Heart left ventricle (tissue), 13 donors: ENCODE measurements around the gene OXCT1.

Experiments used
- CTCF ChIP-seq, 12 donors: fragments of 200-600 bp; sonication (generic) in 4 of 12; IDR thresholded peaks; one replicate each; pipeline versions ENCODE4 v1.5.0 to v1.8.0; 2018 to 2022; ENCODE audit warnings: antibody characterized with exemption in 12 of 12, mild to moderate bottlenecking in 5 of 12
- POLR2A ChIP-seq, 2 donors: fragments of 450-650 bp; IDR thresholded peaks; one replicate each; pipeline ENCODE4 v1.6.1; 2017; ENCODE audit warnings: antibody characterized with exemption in 2 of 2, mild to moderate bottlenecking in 2 of 2, moderate library complexity in 2 of 2
- donor health status: ischemic (EF 13 %, LVEDD 7.1; RV severe dilation, severe dysfunction).
- donor health status: DM: no; HTN: yes; CAD: no.
- donor health status: DM: no; HTN: no; CAD: no.
- donor health status: ischemic (EF 25% LVEDD 6.9; RV normal size, moderate dysfunction).
- donor health status: ischemic (EF 25% LVEDD 5.7; RV mildly dilated, moderate dysfunction).
- donor health status: ischemic (EF 35%, LVEDD 5.7; RV mildly dilated, moderate dysfunction).
- donor health status: nonischemic (EF 11% LVEDD 7.7; RV severe dilation, severe dysfunction).
- donor health status: DM: yes; HTN: yes; CAD: no.
- donor health status: PGD.
- donor health status: ischemic (EF 29% LVEDD 5.4; RV normal size, mild dysfunction).
- donor health status: nonischemic (EF 23%, LVEDD 6.1; RV moderate dilation, normal function).

- TF ChIP-seq CTCF (IDR thresholded peaks at IDR 0.05) (no peak), POLR2A (IDR thresholded peaks at IDR 0.05) (no peak)
Measured at GRCh38 chr5:41834506-41834905, 35.7 kb downstream of the OXCT1 start.
